Measurements from ENCODE around the gene NRIP3. TPM values are rescaled to one million over a fixed set of nuclear protein-coding genes. Genes with fewer than 3 reads are reported as not detected.

The NRIP3 gene
- total and polyA plus RNA-seq, 4 donors, result under 0.01 to 1.0 (median 0.07) TPM; not detected in 1

DNA sequence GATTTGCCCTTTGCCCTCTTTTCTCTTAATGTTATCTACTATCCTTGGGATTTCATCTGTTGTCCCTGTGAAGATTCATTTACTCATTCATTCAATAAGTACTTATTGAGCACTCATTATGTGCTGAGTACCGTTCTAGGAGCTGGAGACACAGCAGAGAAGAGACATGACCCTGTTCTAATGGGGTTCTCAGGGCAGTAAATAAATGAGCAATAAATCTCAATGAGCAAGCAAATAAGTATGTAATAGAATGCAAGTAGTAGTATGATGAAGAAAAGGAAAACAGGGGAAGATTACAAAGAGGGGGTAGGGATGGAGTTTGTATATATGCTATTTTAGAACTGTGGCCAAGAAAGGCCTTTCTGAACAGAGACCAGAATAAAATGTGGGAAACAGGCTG is 34.2 kb upstream of the NRIP3 start (continued):
- TF ChIP-seq, protein P1, sequence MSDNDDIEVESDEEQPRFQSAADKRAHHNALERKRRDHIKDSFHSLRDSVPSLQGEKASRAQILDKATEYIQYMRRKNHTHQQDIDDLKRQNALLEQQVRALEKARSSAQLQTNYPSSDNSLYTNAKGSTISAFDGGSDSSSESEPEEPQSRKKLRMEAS (IDR thresholded peaks at IDR 0.05), result no peak
- TF ChIP-seq, protein P2, sequence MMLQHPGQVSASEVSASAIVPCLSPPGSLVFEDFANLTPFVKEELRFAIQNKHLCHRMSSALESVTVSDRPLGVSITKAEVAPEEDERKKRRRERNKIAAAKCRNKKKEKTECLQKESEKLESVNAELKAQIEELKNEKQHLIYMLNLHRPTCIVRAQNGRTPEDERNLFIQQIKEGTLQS (IDR thresholded peaks at IDR 0.05), result no peak
- TF ChIP-seq YY1 (IDR thresholded peaks at IDR 0.05) (no peak), NR2F2 (IDR thresholded peaks at IDR 0.05) (no peak), HNF4G (IDR thresholded peaks at IDR 0.05) (no peak), FOXA2 (IDR thresholded peaks at IDR 0.05) (no peak)
- TF ChIP-seq, protein P3, sequence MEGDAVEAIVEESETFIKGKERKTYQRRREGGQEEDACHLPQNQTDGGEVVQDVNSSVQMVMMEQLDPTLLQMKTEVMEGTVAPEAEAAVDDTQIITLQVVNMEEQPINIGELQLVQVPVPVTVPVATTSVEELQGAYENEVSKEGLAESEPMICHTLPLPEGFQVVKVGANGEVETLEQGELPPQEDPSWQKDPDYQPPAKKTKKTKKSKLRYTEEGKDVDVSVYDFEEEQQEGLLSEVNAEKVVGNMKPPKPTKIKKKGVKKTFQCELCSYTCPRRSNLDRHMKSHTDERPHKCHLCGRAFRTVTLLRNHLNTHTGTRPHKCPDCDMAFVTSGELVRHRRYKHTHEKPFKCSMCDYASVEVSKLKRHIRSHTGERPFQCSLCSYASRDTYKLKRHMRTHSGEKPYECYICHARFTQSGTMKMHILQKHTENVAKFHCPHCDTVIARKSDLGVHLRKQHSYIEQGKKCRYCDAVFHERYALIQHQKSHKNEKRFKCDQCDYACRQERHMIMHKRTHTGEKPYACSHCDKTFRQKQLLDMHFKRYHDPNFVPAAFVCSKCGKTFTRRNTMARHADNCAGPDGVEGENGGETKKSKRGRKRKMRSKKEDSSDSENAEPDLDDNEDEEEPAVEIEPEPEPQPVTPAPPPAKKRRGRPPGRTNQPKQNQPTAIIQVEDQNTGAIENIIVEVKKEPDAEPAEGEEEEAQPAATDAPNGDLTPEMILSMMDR (IDR thresholded peaks at IDR 0.05; ENCODE audit: low read depth, low read length, missing input control), result no peak

DNA sequence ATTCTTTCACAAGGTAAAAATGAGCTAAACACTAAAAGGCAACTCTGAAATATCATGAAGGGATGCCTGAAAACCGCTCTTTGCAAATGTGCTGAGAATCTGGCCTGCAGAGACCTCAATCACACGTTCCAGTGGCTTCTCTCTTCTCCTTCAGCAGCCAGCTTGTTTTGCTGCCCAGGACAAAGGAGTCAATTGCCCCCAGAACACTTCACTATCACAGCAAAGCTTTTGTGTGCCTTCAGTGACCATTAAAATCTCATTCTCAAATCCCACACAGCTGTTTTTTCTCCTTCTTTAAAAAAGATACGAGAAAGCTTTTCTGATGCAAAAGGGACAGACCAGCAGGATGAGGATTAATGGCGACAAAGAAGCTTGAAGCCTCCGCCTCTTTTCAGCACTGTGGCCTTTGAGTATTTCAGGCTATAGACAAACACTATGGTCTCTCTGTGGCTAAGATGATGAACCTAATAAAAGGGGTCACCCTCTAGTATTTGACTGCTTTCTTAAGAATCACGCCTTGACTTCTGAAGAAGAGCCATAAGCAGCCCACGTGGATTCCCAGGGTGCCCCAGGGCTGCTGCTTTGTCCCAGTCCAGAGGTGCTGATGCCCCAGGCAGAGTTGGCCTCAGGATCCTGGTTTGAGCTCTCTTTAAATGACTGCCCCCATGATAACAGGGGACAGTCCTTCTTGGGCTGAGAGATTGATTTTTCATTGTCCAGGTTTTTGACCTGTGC is 33.4 kb upstream of the NRIP3 start:
- H3K27me3 ChIP-seq (ENCODE audit: control insufficient read depth in 4 of 4, insufficient read depth in 4 of 4, low read length in 3 of 4), result no peaks in the 10 kb centered on the region
- 86% methylated on average over 7 of the region's 7 CpGs for WGBS
- TF ChIP-seq, protein P1 (IDR thresholded peaks at IDR 0.05), result no peak
- no peak for TF ChIP-seq FOXA2 (IDR thresholded peaks at IDR 0.05)
- no peak for TF ChIP-seq FOXA1 (IDR thresholded peaks at IDR 0.05)
- no peak for TF ChIP-seq YY1 (IDR thresholded peaks at IDR 0.05)
- no peak for TF ChIP-seq TAF1 (conservative IDR thresholded peaks at IDR 0.05)
- TF ChIP-seq, protein P2 (IDR thresholded peaks at IDR 0.05), result no peak
- no peak for TF ChIP-seq RXRA (IDR thresholded peaks at IDR 0.05)
- no peaks in the 10 kb centered on the region for H3K36me3 ChIP-seq (ENCODE audit: control insufficient read depth in 4 of 4, insufficient read depth in 3 of 4, low read depth in 1 of 4, low read length in 3 of 4)
- no peak overlapping the region for H3K27ac ChIP-seq (ENCODE audit: low read depth in 1 of 2, low read length in 2 of 2)
- no peak overlapping the region for H3K9ac ChIP-seq (ENCODE audit: low read depth in 1 of 2, low read length in 2 of 2)
- no peak overlapping the region for H3K4me3 ChIP-seq (ENCODE audit: low read depth in 1 of 3, low read length in 3 of 3)
- H3K9me3 ChIP-seq (ENCODE audit: control insufficient read depth in 4 of 4, low read length in 3 of 4), result peaks cover 1 to 6% (median 3%) of the 10 kb centered on the region in 4 donors
- H3K4me1 ChIP-seq (ENCODE audit: control insufficient read depth in 4 of 4, insufficient read depth in 4 of 4, low read length in 3 of 4), result no peaks in the 10 kb centered on the region
- no peak for DNase-seq (ENCODE audit: low spot score)

DNA sequence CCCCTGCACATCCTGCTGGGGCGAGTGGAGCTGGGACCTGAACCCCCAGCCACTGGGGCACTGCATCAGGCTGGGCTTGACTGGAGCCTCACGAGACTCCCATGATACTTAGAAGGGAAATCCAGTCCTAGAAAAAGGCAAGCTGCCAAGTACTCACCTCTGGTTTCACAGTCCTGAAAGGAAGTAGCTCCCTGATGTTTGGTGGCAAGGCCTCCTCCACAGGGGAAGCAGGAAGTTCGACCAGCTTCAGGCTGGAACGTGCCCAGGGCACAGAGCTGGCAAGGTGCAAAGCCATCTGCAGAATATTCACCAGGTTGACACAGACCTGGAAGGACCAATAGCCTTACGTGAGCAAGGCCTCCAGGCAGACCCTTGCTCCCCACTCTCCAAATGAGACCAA is 26.8 kb upstream of the NRIP3 start:
- Histone ChIP-seq H3K9ac (ENCODE audit: low read depth in 1 of 2, low read length in 2 of 2) (no peak overlapping the region), H3K36me3 (ENCODE audit: control insufficient read depth in 4 of 4, insufficient read depth in 3 of 4, low read depth in 1 of 4, low read length in 3 of 4) (no peaks in the 10 kb centered on the region), H3K27me3 (ENCODE audit: control insufficient read depth in 4 of 4, insufficient read depth in 4 of 4, low read length in 3 of 4) (no peaks in the 10 kb centered on the region), H3K4me1 (ENCODE audit: control insufficient read depth in 4 of 4, insufficient read depth in 4 of 4, low read length in 3 of 4) (no peaks in the 10 kb centered on the region), H3K4me3 (ENCODE audit: low read depth in 1 of 3, low read length in 3 of 3) (no peak overlapping the region), H3K27ac (ENCODE audit: low read depth in 1 of 2, low read length in 2 of 2) (no peak overlapping the region), H3K9me3 (ENCODE audit: control insufficient read depth in 4 of 4, low read length in 3 of 4) (no peaks in the 10 kb centered on the region)
- no peak for DNase-seq (ENCODE audit: low spot score)
- TF ChIP-seq GABPA (IDR thresholded peaks at IDR 0.05 in 1 of 2, conservative IDR thresholded peaks at IDR 0.05 in 1 of 2), result no peak
- TF ChIP-seq RXRA (IDR thresholded peaks at IDR 0.05), result no peak
- TF ChIP-seq, protein P2 (IDR thresholded peaks at IDR 0.05), result no peak
- TF ChIP-seq FOXA1 (IDR thresholded peaks at IDR 0.05), result no peak
- TF ChIP-seq, protein P4, sequence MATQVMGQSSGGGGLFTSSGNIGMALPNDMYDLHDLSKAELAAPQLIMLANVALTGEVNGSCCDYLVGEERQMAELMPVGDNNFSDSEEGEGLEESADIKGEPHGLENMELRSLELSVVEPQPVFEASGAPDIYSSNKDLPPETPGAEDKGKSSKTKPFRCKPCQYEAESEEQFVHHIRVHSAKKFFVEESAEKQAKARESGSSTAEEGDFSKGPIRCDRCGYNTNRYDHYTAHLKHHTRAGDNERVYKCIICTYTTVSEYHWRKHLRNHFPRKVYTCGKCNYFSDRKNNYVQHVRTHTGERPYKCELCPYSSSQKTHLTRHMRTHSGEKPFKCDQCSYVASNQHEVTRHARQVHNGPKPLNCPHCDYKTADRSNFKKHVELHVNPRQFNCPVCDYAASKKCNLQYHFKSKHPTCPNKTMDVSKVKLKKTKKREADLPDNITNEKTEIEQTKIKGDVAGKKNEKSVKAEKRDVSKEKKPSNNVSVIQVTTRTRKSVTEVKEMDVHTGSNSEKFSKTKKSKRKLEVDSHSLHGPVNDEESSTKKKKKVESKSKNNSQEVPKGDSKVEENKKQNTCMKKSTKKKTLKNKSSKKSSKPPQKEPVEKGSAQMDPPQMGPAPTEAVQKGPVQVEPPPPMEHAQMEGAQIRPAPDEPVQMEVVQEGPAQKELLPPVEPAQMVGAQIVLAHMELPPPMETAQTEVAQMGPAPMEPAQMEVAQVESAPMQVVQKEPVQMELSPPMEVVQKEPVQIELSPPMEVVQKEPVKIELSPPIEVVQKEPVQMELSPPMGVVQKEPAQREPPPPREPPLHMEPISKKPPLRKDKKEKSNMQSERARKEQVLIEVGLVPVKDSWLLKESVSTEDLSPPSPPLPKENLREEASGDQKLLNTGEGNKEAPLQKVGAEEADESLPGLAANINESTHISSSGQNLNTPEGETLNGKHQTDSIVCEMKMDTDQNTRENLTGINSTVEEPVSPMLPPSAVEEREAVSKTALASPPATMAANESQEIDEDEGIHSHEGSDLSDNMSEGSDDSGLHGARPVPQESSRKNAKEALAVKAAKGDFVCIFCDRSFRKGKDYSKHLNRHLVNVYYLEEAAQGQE (IDR thresholded peaks at IDR 0.05), result no peak
- TF ChIP-seq RAD21 (IDR thresholded peaks at IDR 0.05), result no peak
- no peak for TF ChIP-seq SP1 (IDR thresholded peaks at IDR 0.05)
- no peak for TF ChIP-seq EGR1 (IDR thresholded peaks at IDR 0.05; ENCODE audit: low read depth in 2 of 2)
- TF ChIP-seq NR2F2 (IDR thresholded peaks at IDR 0.05), result no peak
- TF ChIP-seq JUND (IDR thresholded peaks at IDR 0.05), result no peak
- TF ChIP-seq, protein P1 (IDR thresholded peaks at IDR 0.05), result no peak
- TF ChIP-seq FOXA2 (IDR thresholded peaks at IDR 0.05), result no peak
- TF ChIP-seq YY1 (IDR thresholded peaks at IDR 0.05), result no peak
- TF ChIP-seq, protein P3 (IDR thresholded peaks at IDR 0.05; ENCODE audit: low read depth, low read length, missing input control), result no peak
- no peak for TF ChIP-seq HNF4G (IDR thresholded peaks at IDR 0.05)
- TF ChIP-seq TAF1 (conservative IDR thresholded peaks at IDR 0.05), result no peak
- 72% methylated on average over 5 of the region's 5 CpGs for WGBS

Measured in liver (tissue), 9 donors.